GM21526 (cell line): ENCODE results near the gene NPM3.
"Not testable (repeated sequence)": the region's sequence is repeated elsewhere in the genome, so short reads cannot be mapped to it uniquely, and the experiment has no call there.

Experiments
- ATAC-seq: cut with Tn5 transposase; IDR thresholded peaks from one replicate; pipeline ENCODE4 v1.9.1; 2021; ENCODE audit warnings: moderate library complexity; ENCODE audit not compliant: unreplicated experiment, low FRiP score

NPM3 gene

GRCh38 chr10:101807158-101807557, 23.9 kb upstream of the NPM3 start:
- ATAC-seq, result no peak

DNA sequence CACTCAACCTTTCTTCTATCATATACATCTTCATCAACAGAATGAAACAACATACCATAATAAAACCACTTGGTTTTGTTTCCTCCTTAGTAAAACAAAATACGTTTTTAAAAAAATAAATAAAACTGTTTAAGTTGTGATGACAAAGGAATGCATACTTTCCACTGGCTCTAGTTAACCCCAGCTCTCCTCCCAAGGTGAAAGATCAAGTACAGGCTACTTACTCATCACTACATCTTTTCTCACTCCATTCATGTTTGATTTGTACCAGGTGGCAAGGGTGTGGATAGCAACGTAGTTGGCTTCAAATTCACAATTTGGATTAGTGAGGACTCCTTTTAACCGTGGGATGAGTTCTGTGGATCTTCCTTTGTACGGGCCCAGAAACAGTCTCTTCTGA, 20.3 kb upstream of the NPM3 start:
- ATAC-seq, result no peak

DNA sequence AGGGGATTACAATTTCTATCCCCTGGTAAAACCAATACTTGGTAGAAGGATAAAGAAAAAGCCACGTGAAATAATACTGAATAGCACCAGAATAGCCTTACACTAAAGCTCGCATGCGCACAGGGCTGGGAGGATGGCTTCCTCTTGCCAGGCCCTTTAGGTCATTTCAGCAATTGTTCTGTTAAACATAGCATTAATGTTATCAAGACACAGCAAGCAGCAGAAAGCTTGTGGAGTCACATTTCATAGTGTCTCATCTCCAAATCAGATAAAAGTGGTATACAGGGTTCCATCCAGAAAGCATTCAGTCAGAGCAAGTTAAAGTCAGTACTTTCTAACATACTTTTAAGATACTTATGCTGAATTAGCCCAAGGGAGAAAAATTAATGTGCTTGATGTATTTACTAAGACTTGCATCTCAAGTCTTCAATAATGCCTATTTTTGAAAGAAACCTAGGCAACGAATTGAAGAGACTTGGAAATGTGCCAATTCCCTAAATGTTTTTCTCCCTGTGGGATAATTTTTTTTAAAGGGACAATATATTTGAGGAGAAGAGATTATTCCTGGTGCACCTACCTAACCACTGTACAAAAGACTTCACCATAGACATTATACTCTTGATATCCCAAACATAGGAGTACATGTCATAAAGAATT, 14.3 kb upstream of the NPM3 start:
- no peak for ATAC-seq

DNA sequence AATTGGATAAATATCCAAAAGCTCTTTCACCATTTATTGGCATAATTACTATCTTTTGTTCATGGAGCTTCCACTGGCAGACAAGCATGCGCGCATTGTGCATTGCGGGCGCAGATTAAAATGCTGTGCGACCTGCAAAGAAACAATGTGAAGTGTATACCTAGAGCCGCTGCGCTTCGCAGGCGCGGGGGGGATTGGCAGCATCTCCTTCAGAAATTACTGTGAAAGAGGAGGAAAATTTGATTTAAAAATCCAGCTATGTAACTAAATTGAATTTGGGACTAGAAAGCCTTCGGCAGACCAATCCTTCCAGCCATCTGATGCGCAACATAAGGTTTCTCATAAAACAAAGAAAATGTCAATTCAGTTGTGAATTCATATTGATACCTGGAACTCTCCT, 10.3 kb upstream of the NPM3 start:
- no peak for ATAC-seq

DNA sequence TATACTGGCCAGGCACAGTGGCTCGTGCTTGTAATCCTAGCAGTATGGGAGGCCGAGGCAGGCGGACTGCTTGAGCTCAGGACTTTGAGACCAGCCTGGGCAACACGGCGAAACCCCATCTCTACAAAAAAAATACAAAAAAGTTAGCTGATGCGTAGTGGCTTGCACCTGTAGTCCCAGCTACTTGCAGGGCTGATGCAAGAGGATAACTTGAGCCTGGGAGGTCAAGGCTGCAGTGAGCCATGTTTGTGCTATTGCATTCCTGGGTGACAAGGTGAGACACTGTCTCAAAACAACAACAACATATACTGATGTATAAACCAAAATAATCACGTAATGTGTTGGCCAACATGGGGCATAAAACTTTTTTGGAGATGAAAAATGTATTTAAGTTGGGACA, 6.4 kb upstream of the NPM3 start:
- no peak for ATAC-seq

DNA sequence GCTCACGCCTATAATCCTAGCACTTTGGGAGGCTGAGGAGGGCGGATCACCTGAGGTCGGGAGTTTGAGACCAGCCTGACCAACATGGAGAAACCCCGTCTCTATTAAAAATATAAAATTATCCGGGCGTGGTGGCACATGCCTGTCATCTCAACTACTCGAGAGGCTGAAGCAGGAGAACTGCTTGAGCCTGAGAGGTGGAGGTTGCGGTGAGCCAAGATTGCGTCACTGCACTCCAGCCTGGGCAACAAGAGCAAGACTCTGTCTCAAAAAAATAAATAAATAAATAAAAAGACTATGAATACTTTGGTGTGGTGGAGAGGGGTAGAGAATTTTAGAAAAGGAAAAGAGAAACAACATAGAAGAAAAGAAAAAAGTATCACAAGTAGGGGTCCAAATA, 6.0 kb upstream of the NPM3 start:
- not testable (repeated sequence) for ATAC-seq

GRCh38 chr10:101785801-101786200, 2.6 kb upstream of the NPM3 start:
- no peak for ATAC-seq

DNA sequence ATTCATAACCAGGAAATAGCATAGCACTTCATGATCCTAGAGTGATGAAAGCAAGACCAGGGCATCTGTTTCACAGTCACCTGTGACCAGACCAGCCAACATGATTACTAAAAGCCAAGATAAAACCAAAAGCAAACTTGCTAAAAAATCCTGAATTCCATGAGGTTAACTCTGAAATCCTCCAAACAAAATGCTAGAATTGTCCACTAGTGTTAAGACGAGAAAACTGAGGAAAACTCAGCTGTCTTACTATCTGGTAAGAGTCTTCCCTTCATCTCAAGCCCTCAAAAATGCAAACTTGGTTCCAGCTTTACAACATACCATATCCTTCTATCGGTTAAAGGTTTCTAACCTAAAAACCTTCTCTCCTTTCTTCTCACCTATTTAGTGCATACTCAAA, 1.3 kb upstream of the NPM3 start:
- ATAC-seq, result no peak

- ATAC-seq, result no peak
These were observed 481 bp upstream of the NPM3 start for GRCh38 chr10:101783736-101784118.

- no peak for ATAC-seq
These were observed 1.0 kb downstream of the NPM3 start for GRCh38 chr10:101781984-101782810.

- no peak for ATAC-seq
These were observed 1.6 kb downstream of the NPM3 start for GRCh38 chr10:101781655-101781983.

GRCh38 chr10:101780818-101781654, 2.2 kb downstream of the NPM3 start:
- ATAC-seq, result no peak

- no peak for ATAC-seq
These were observed 2.9 kb downstream of the NPM3 start for GRCh38 chr10:101780187-101780817.

DNA sequence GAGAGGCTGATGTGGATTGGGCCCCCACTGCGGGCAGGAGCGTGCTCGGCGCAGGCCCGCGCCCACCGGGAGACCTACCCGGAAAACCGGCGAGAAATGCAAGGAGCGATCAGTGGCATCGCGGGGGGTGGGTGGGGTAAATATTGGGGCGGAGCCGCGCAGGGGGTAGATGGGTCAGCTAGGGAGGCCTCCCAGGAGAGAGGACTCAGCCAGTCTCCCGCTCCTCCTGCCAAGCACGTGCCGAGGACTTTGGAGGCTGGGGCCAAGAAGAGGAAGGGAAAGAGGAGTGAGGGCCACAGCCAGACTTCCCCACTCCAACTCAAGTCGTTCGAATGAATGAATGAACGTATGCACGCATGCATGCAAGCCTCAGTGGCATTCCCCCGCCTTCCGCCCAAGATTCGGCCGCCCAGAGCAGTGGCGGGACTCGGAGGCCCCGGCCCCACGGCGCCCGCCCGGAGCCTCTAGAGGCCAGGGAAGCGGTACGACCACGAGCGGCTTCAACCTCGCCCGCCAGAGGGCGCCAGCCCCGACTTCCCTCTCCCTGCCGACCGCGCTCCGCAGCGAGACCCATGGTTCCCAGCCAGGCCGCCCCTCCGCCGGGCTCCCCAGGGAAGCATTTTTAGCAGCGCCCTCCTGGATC, 3.6 kb downstream of the NPM3 start:
- no peak for ATAC-seq

DNA sequence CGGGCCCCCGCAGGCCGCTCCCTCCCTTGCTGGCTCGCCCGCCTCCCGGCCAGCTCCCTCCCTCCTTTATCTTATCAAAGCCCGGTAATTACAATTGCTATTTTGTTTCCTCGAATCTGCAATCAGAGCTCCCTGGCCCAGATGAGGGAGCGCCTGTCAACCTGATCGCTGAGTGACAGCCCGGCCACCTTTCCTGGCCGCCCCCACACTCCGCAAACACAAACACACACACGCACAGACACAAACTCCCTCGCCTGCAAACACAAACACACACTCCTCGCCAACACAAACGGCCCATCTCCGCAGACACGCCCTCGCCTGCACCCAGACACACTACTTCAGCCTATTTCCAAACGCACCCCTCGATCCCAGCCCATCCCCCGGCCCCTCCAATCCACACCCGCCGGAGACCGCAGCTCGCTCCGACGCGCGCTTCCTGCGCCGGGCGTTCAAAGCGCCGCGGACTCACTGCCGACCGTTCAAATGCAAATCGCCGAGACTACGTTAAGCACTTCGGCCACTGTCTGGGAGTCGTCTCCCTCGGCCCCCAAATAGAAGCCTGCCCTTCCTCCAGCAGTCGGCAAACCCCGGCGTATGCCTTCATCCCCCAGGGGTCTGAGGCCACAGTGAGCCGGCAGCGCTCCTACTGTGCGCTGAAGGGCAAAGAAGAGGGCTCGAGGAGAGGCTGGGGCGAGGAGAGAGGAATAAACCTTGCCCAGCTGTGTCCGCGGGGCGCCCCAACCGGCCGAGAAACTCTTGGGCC, 4.3 kb downstream of the NPM3 start:
- ATAC-seq, result no peak

DNA sequence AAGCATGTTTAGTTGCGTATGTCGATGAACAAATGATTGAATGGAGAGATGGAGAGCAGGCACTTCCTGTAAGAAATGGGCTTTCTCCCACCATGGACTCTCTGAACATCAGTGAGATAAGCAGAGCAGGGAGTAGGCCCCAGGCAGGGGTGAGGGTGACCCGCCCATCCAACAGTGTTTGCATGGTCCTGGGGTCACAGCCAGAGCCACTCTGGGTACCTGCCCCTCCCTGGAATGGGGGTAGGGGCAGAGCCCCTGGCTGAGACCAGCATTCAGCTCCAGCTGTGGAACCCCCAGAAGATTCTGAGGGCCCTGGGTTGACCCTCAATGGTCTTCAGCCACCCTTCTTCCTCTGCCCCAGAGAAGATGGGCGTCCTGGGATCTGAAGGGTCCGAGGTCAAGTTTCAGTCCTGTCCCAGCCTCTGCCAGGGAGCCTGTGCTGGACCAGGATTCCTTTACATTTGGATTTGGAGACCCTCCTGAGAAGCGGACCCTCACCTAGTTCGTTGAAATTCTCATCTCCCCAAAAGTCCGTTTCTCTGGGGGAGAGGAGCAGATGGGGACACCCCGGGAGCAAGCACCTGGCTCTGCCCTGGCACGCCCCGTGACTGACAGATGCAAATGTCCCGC, 5.0 kb downstream of the NPM3 start:
- ATAC-seq, result no peak

- no peak for ATAC-seq
These were observed 5.6 kb downstream of the NPM3 start for GRCh38 chr10:101777619-101778145.

DNA sequence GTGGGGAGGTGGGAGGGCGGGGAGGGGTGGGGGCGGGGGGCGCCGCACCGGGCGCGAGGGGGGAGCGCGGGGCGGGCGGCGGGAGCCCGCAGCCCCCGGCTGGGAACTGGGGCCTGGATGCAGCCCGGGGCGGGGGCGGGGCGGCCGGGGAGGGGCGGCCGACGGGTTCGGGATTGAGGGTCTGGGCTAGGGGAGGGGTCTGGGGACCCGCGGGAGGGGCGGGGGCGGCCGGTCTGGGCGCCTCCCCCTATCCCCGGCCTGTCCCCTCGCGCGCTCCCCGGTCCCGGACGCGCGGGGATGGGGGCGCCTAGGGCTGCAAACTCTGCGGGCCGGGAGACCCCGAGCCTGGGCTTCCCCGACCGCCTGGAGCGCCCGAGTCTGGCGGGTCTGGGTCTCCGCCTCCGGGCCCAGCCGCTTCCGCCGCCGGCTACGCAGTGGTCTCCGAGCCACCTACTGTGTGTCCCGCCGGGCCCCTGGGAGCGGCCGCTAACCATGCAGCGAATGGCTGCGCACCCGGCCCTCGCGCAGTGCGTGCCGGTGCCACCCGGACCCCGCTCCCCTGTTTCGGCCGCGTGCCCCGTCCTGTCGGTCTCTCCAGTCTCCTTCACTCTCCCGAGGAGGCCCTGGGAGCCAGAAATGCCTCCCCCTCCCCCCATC, 7.0 kb downstream of the NPM3 start:
- no peak for ATAC-seq
